Esophagus squamous epithelium (tissue), 4 donors: Measurements from ENCODE around the gene OPCML.

Experiments
- POLR2A ChIP-seq, 4 donors: fragments of 450-650 bp; IDR thresholded peaks; one replicate each; pipeline ENCODE4 v1.6.1; 2017; ENCODE audit warnings: antibody characterized with exemption in 4 of 4, mild to moderate bottlenecking in 4 of 4, moderate library complexity in 3 of 4
- TF ChIP-seq, protein P1 (sequence below), 6 experiments: fragments of 450-650 bp in 4 of 6; fragments of 200-600 bp in 2 of 6; sonication (generic) in 2 of 6; IDR thresholded peaks; one replicate each; pipeline ENCODE4 v1.5.1; 2016 to 2019; ENCODE audit warnings: antibody characterized with exemption in 6 of 6, mild to moderate bottlenecking in 4 of 6, moderate library complexity in 4 of 6

DNA sequence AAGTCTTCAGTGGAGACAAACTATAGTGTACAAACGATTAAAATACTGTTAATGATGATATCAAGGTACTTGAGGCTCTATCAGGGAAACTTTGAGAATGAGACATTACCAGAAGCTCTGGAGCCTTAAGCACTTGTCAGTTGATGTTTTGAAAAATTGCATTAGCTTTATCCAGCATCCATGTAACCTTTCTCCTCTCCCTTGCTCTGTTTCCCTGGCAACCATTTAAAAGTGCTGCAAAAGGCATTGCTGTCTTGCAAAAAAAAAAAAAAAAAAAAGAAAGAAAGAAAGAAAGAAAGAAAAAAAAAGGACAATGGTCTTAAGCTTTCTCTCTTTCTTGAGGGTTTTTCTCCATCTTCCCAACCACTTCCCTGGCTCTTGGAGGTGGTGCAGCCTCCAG, 787.0 kb downstream of the OPCML start:
- TF ChIP-seq, protein P1, sequence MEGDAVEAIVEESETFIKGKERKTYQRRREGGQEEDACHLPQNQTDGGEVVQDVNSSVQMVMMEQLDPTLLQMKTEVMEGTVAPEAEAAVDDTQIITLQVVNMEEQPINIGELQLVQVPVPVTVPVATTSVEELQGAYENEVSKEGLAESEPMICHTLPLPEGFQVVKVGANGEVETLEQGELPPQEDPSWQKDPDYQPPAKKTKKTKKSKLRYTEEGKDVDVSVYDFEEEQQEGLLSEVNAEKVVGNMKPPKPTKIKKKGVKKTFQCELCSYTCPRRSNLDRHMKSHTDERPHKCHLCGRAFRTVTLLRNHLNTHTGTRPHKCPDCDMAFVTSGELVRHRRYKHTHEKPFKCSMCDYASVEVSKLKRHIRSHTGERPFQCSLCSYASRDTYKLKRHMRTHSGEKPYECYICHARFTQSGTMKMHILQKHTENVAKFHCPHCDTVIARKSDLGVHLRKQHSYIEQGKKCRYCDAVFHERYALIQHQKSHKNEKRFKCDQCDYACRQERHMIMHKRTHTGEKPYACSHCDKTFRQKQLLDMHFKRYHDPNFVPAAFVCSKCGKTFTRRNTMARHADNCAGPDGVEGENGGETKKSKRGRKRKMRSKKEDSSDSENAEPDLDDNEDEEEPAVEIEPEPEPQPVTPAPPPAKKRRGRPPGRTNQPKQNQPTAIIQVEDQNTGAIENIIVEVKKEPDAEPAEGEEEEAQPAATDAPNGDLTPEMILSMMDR (IDR thresholded peaks at IDR 0.05): no peak
- no peak for TF ChIP-seq POLR2A (IDR thresholded peaks at IDR 0.05)
